HG02623 (cell line): Measurements from ENCODE around the gene TCL1B.

Source experiments
- ATAC-seq: cut with Tn5 transposase; IDR thresholded peaks from one replicate; pipeline ENCODE4 v1.9.1; 2021; ENCODE audit warnings: moderate library complexity; ENCODE audit not compliant: unreplicated experiment

TCL1B gene

DNA sequence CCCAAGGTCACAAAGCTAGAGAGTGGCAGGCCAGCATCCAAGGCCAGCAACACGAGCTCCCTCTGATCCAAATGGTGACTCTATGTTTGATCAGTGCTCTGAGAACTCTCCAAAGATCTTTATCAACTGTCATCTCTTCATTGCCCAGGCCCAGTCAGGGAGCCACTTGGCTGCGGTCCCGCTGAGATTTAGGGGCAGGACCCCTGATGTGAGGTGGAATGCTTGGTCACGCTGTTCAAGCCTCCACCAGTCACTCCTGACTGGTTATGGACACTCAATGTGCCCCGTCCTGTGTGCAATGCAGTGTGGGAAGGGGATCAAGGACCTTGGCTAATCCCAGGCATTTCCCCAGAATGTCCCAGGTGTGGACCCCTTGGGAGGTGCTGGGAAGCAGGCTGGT, 19.8 kb upstream of the TCL1B start:
- no peak for ATAC-seq

DNA sequence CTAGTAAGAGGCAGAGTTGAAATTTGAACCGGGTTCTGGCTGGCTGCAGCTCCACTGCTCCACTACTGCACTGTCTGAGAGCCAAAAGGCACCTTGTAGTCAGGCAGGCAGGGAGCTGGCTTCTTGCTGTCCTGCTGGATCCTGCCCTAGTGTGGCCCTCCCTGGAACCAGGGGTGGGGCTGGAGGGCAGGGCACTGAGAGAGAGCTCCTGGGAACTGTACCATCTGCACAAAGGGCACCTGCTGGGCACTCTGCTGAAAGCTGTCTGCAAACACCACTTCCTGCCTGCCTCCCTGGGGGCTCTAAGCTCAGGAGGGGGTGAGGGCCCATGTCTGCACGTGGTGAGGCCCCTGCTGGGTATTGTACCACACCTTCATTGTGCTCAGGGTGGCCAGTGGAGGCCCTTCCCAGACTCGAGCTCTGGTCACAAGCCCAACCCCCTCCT, 19.0 kb upstream of the TCL1B start:
- ATAC-seq = no peak

DNA sequence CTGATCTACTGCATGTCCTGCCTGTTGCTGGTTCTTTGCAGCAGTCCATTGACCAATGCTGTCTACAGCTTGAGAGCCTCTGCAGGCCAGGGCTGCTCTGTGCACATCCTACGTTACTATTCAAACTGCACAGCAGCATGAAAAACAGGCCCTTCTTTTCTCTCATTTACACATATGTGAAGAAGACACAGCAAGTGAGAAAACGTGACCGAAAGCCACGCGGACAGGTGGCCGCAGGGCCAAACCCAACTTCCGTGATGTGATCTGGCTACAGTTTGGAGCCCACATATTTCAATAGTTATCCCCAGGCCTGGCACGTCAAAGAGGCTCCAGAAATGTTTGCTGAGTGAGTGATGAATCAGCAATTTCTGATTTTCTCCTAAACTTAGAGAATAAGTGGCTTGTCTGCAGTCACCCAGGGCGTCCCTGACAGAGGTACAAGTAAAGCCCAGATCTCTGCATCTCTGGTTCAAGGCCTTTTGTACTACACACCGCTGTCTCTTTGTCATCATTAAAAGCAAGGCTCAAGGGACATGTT, 17.9 kb upstream of the TCL1B start:
- ATAC-seq = no peak

DNA sequence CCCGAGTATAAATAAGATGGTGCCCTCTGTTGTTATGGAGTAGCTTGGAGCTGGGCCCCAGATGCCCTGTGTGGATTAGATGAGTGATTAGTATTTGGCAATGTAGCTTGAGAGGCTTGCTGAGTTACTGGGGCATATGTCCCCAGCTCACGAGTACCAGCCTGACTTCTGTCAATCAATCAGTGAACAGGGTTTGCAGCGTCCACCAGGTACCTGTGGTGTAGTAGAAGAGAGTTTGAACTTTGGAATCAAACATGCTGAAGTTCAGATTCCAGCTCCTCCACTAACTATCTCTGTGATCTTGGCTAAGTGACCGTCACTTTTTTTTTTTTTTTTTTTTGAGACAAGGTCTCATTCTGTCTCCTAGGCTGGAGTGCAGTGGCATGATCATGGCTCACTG, 11.6 kb upstream of the TCL1B start:
- ATAC-seq = no peak

DNA sequence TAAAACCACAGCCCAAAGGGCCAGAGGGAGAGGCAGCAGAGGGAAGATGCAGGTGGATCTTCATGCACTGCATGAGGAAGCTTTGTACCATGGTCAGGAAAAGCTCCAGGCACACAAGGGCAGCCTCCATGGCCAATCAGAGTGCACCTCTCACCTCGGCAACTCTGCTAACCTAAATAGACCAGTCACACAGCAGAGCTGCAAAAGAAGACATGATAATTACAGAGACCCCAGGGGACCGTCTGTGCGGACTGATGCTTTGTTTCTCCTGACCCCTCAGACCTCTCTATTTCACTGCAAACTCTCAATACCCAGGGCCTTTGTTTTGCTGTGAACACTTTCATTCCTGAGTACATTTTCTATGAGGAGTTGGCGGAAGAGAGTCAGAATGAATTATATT, 10.7 kb upstream of the TCL1B start:
- no peak for ATAC-seq

DNA sequence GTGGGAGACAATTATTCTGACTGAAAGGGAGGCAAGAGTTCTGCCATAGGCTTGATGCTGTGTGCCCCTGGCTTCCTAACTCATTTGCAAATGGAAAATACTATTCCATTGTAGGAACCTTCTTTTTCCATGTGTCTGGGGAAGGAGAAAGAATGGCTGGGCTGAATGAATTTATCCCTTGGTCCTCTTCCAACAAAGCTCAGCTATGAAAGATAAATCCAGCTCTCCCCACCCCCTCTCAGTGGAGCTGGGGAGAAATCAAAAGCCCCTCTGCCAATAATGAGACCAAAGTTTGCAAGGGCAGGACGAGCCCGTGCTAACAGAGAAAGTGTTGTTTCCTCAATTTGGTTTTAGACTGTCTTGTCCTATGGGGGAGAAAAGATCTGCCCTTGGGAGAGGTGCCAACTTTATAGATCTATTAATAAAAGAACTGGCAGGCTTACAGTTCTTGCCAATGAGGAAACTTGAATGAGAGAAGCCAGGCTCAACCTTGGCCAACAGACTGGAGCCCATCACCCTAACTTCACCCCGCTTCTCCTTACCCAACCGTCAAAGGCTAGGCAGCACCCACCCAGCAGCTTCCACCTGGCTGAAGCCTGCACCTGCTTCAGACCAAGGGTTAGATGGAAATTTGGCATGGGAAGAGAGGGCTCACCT, 8.9 kb upstream of the TCL1B start:
- ATAC-seq = no peak

DNA sequence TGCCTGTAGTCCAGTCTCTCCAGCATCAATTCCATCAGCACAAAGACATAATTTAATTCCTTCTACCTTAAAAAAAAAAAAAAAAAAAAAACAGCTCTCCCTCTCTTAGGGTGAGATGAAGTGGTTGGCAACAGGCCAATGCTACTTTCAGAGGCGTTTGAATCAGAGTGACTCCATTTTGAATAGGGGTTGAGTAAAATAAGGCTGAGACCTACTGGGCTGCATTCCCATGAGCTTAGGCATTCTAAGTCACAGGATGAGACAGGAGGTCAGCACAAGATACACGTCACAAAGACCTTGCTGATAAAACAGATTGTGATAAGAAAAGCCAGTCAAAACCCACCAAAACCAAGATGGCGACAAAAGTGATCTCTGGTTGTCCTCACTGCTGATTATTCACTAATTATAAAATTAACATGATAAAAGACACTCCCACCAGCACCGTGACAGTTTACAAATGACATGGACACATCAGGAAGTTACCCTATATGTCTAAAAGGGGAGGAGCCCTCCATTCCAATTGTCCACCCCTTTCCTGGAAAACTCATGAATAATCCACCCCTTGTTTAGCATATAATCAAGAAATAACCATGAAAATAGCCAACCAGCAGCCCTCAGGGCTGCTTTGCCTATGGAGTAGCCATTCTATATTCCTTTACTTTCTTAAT, 6.9 kb upstream of the TCL1B start:
- ATAC-seq = no peak

DNA sequence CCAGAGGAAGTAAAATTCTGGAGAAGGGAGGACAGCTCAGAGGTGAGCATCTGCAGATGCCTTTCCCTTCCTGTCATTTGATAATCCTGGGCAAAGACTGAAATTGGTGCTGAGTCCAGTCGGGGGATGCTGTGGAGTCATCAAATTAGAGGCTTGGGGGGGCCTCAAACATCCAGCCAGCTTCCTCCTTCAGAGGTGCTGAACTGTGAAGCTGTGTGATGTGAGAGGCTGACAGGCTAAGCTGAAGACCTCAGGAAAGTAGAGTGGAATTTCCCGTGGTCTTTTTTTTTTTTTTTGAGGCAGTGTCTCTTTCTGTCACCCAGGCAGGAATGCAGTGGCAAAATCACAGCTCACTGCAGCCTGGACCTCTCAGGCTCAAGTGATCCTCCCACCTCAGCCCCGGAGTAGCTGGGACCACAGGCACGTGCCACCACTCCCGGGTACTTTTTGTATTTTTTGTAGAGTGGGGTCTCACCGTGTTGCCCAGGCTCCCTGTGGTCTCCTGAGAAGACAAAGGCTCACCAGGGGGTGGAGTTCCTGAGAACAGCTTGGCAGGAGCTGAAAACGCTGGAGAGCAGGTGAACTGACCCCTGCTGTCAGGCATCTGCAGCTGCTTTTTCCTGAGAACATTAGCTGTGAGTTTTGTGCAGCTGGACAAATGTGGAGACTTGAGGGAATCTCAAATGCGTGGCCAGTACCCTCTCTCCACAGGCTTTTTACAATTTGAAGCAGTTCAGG, 6.1 kb upstream of the TCL1B start:
- no peak for ATAC-seq

DNA sequence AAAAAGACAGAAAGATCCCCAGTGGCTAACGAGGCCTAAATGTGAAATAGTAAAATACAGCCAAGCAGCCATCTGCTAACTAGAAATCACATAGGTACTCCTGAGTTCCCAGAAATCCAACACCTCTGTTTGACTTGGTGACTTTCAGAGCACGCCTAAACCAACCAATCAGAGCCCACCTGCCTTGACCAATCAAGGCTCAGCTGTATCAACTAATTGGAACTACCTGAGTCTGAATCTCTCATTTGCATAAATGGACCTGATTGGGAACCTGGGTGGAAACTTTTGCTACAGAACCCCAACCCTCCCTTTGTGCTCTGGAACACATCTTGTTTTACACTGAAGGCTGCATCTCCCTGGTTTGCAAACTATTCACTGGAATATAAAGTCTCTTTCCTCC, 5.1 kb upstream of the TCL1B start:
- ATAC-seq = no peak

DNA sequence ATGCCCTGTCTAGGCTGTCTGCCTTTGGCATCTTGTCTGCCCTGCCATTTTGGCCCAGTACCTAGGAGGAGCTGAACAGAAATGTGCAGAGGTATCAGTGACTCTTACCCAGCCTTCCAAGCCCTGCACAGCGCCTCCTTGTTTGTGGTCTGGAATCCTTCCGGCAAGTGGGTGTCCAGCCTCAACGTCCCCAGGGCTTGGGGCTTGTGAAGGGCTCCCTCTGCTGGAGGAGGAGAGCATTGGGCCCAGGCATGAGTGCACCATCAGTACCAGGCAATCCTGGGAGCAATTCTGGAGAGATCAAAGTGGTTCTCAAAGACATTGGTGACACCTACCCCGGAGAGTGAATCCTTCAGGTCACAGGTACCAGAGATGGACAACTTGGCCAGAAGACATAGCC, 2.4 kb upstream of the TCL1B start:
- no peak for ATAC-seq

DNA sequence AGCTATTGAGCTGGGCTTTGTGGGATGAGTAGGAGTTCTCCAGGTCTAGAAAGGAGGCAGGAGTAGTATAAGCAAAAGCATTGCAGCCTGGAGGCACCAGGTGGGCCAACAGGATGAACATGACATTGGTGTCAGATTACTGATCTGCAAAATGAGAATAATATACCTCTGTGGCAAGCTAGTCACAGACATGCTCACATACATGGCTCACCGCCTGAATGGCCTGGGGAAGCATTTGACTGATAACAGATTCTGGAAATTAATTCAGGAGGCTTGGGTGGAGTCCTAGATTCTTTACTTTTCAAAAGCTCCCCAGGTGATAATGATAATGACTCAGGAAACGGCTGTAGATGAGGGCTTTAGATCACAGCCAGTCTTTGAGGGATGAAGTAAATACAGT, 709 bp downstream of the TCL1B start:
- no peak for ATAC-seq

DNA sequence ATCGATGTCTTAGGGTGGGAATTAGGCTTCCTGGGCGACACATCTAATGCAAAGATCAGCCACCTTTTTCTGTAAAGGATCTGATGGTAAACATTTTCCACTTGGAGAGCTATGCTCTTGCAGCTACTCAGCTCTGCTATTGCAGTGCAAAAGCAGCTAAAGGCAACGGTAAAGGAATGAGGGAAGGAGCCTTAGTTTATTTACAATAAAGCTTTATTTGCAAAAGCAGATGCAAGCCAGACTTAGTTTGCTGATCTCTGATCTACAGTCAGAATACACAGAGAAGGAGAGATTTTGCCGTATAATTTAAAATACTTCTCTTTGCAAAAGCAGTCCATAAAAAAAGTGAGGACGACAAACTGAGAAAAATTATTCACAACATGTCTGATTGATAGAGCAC, 3.2 kb downstream of the TCL1B start:
- no peak for ATAC-seq

DNA sequence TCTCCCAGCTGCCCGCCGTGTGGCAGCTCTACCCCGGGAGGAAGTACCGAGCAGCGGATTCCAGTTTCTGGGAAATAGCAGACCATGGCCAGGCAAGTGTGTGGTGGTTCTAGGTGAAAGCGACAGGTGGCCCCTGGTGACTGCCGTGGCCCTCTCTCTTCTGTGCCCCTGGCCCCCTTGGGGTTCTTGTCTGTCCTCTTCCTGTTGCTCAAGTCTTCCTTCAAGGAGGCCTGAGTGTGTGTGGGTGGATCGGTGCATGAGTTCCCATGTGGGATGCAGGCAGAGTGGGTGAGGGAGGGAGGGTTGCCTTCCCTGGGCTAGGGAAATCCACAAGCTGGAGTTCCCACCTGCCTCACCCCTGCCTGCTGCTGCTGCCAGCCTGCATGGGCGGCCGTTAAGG, 4.6 kb downstream of the TCL1B start:
- ATAC-seq = no peak

DNA sequence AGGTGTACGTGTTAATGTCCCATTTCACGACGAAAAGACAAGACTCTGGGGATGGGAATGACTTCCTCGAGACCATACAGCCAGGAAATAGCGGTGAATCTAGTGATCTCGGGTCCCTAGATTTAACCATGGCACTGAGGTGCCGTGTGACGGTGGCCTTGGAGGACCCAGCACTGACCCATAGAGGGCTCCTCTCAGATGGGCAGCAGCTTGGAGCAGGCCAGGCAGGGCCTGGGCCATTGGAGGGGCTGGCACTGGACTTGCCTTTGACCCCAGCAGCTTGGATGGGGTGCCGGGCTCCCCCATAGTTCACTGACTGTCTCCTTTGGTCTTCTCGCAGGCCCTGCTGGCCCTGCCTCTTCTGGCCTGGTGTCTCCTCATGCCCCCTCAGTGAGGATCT, 5.4 kb downstream of the TCL1B start:
- no peak for ATAC-seq

DNA sequence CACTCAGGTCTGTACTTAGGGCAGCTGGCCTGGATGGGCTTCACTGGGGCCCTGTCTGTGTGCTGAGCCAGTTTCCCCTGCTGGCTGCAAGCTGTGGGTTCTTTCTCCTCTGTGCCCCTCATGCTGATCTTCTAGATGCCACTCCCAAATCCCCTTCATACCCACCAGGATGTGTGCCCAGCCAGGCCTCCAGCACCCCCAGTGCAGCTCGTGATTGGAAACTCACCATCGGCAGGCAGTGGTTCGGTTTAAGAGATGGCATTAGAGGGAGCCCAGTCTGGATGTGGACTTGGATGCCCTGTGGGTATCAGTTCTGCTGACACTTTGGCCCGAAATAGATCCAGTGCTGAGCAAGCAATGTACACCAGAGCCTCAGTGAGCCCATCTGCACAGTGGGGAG, 5.9 kb downstream of the TCL1B start:
- no peak for ATAC-seq

DNA sequence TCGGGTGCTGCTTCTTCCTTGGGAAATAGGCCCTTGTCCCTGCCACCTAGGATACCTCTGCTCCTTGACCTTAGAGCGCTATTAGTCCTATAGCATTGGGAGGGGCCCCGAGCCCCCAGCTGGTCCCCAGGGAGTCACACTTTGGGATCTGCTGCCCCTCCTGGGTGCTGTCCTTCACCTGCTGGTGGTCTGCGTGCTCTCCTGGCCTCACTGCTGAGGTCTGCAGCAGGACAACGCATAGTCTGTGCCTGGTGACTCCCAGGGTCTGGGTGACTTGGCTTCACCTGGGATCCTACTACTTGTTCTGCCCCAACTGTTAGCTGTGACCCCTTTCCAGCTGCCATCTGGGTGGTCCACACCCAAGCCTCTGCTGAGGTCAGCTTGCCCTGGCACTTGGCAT, 8.8 kb downstream of the TCL1B start:
- no peak for ATAC-seq

DNA sequence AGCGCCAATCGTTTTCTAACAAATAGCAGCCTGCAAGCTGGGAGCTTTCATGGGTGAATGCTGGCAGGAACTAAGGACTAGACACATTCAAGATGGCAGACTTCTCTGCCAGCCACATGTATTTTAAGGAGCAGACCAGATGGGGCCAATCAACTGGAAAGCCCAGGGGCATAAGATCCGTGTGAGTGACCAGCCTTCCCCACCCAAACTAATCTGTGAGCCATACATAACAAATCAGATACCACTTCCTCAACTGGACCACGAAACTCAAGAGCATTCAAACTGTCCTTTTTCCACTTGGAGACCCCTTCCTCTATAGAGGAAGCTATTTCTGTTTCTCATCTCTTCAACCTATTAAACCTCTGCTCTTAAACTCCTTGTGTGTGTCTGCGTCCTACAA, 9.7 kb downstream of the TCL1B start:
- ATAC-seq = no peak

DNA sequence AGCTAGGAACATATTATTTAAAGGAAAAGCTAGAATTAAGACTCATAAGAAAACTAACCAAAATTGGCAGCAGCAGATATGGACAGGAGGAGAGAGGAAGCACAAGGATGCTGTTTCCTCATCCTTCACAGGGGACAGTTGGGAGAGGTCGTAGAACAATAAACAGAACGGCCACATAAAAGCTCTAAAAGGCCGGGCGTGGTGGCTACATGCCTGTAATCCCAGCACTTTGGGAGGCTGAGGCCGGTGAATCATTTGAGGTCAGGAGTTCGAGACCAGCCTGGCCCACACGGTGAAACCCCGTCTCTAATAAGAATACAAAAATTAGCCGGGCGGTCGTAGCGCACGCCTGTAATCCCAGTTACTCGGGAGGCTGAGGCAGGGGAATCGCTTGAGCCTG, 10.5 kb downstream of the TCL1B start:
- ATAC-seq = no peak

DNA sequence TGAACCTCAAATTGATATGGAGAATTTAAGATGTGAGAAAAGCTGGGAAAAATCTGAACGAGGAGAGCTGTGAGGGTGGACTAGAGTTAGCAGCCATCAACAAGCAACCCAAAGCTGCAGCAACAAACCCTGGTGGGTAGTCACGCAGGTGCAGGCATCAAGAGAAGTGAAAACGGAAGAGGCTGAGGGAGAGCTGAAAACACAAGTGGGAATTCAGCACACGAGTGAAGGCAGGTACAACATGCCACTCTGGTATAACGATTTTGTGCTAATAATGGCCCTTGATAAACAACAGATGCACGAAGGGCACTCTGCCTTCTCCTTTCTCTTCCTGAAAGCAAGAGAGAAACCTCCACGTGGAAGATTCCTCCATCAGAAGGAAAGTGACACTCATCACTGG, 11.5 kb downstream of the TCL1B start:
- ATAC-seq = peak; percentile 62

DNA sequence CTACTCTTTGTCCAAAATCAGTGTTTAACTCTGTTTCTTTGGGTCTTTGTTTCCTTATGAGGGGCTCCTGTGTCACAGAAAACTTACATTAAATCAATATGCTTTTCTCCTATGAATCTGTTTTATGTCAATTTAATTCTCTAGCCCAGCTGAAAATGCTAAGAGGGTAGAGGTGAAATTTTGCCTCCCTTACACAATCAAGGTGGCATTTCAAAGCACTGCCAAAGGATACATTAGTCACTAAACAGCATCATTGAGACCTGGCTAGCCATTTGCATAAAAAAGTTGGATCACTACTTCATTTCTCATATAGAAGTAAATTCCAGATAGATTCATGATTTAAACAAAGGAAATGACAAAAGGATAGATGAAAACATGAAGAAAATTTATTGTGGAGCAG, 12.1 kb downstream of the TCL1B start:
- no peak for ATAC-seq

DNA sequence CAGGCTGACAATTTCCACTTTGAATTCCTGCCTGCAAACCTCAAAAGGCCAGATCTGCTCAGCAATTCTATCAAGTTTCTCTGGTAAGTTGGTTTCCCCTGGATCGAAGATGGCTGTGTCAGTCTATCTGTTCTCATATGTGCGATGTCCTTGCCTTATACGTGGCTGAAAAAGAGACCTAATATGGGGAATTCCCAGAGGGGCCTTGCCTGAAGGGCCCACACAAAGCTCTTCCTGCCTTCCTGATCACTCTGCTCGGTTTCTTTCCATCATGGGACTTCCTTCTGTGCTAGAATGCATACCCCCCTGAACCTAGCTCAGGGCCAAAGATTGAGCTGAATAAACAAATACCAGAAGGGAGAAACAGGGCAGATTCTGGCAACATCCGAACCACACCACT, 13.2 kb downstream of the TCL1B start:
- peak; percentile 47 for ATAC-seq
